Neutrophil (primary cell): ENCODE results near the gene USP16.

Experiments used
- H3K27ac ChIP-seq: fragments of 200-600 bp; sonication (generic); 2 replicates; pipeline ENCODE4 v1.5.1; 2016; ENCODE audit warnings: mild to moderate bottlenecking, moderate library complexity
- H3K27me3 ChIP-seq: fragments of 200-600 bp; sonication (generic); 2 replicates; pipeline ENCODE4 v1.6.0; 2016; ENCODE audit warnings: mild to moderate bottlenecking
- H3K36me3 ChIP-seq: fragments of 200-600 bp; sonication (generic); 2 replicates; pipeline ENCODE4 v1.5.1; 2017
- H3K4me1 ChIP-seq, 2 experiments: fragments of 200-600 bp in 1 of 2; sonication (generic) in 1 of 2; 1 replicate in 1 of 2; 2 replicates in 1 of 2; pipeline versions ENCODE4 v1.5.1 to v1.6.1; 2013 to 2016; ENCODE audit warnings: low read depth in 1 of 2, low read length in 1 of 2, mild to moderate bottlenecking in 1 of 2, moderate library complexity in 1 of 2; ENCODE audit not compliant: control insufficient read depth in 1 of 2, insufficient read depth in 1 of 2
- H3K4me3 ChIP-seq, 2 experiments: fragments of 200-600 bp in 1 of 2; sonication (generic) in 1 of 2; 1 replicate in 1 of 2; 2 replicates in 1 of 2; pipeline ENCODE4 v1.5.1; 2013 to 2016; ENCODE audit warnings: low read depth in 1 of 2, low read length in 1 of 2, mild to moderate bottlenecking in 1 of 2, moderate library complexity in 1 of 2
- H3K9me3 ChIP-seq: fragments of 200-600 bp; sonication (generic); 2 replicates; pipeline ENCODE4 v1.5.1; 2016
- TF ChIP-seq, protein P1 (sequence below): fragments of 200-600 bp; sonication (generic); IDR thresholded peaks from 2 replicates; pipeline ENCODE4 v1.5.1; 2016; ENCODE audit warnings: antibody characterized with exemption

USP16 gene

DNA sequence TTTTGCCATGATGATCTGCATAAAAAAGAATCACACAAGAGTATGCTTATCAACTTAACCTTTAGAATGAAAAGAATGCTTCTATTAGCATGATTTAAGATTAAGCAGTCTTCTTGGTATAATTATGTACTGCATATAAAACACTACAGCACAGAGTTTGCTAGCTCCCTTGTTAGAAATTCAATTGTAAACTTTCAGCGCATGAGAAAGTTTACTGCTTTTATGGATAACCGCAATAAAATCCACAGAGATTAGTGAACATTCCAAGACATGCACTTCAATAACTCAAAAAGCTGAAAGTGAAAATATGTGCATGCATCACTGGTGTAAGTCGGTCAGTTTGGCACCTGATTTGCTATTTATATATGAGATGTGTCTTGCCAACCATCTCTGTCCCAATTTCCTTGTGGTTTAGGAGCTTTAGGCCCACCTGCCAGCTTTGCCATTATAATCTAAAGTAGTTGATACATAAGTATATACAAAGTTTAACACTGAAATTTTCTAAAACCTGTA is 32.1 kb downstream of the USP16 start:
- peaks cover 90% of the 10 kb centered on the region for H3K36me3 ChIP-seq
- H3K4me3 ChIP-seq = no peak overlapping the region
- TF ChIP-seq, protein P1, sequence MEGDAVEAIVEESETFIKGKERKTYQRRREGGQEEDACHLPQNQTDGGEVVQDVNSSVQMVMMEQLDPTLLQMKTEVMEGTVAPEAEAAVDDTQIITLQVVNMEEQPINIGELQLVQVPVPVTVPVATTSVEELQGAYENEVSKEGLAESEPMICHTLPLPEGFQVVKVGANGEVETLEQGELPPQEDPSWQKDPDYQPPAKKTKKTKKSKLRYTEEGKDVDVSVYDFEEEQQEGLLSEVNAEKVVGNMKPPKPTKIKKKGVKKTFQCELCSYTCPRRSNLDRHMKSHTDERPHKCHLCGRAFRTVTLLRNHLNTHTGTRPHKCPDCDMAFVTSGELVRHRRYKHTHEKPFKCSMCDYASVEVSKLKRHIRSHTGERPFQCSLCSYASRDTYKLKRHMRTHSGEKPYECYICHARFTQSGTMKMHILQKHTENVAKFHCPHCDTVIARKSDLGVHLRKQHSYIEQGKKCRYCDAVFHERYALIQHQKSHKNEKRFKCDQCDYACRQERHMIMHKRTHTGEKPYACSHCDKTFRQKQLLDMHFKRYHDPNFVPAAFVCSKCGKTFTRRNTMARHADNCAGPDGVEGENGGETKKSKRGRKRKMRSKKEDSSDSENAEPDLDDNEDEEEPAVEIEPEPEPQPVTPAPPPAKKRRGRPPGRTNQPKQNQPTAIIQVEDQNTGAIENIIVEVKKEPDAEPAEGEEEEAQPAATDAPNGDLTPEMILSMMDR = no peak
- H3K27me3 ChIP-seq = no peaks in the 10 kb centered on the region
- H3K9me3 ChIP-seq = no peaks in the 10 kb centered on the region
- no peak overlapping the region for H3K27ac ChIP-seq
- no peaks in the 10 kb centered on the region for H3K4me1 ChIP-seq

DNA sequence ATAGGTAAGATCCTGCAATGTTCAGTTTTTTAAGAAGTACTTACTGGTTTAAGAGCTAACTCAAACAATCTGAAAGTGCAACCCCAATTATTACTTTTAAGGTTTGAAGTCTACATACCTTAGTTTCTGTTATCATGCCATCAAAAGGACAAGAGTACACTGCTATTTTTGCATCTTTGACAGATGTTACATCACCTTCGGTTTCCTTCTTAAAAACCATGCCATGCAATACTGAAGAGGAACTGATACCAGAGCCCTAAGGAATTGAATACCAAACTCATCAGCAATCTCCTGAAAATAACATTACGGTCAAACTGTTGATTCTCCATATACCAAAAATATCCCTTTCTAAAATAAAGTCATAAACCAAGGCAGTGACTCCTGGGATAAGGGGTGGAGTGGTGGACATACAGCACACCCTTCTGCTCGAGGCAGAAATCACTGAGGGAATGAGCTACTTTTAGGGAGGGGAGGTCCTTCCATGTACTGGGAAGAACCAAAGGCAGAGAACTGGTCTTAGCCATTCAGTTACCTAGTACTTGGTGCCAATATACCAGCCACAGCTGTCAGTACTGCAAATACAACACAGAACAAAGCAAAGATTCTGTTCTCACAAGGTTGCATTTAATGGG is 40.5 kb downstream of the USP16 start:
- Histone ChIP-seq H3K9me3 (no peaks in the 10 kb centered on the region), H3K4me3 (no peak overlapping the region), H3K4me1 (peaks cover 6 to 10% of the 10 kb centered on the region in 2 experiments), H3K27ac (peak overlapping the region; percentile 47), H3K27me3 (no peaks in the 10 kb centered on the region), H3K36me3 (peaks cover 74% of the 10 kb centered on the region)
- TF ChIP-seq, protein P1 = no peak

DNA sequence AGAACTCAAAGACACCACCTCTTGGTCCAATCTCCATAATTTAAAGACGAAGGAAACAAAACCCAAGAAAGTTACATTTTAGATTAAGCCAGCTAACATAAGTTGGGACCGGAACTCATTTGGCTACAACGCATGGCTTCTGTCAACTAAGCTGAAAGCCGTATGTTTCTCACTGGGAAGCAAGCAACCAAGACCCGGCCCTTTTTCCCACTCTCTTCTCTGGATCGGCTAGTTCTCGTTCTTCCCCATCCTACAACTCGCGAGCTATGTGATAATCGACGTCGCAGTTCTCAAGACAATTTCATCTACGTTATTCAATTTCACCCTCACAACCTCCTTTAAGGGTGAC is 48.4 kb downstream of the USP16 start:
- Histone ChIP-seq H3K4me3 (peak overlapping the region; percentile 76 to 80), H3K27ac (peak overlapping the region; percentile 80), H3K4me1 (peaks cover 18 to 30% of the 10 kb centered on the region in 2 experiments), H3K27me3 (no peaks in the 10 kb centered on the region), H3K36me3 (peaks cover 8% of the 10 kb centered on the region), H3K9me3 (no peaks in the 10 kb centered on the region)
- TF ChIP-seq, protein P1 = no peak

DNA sequence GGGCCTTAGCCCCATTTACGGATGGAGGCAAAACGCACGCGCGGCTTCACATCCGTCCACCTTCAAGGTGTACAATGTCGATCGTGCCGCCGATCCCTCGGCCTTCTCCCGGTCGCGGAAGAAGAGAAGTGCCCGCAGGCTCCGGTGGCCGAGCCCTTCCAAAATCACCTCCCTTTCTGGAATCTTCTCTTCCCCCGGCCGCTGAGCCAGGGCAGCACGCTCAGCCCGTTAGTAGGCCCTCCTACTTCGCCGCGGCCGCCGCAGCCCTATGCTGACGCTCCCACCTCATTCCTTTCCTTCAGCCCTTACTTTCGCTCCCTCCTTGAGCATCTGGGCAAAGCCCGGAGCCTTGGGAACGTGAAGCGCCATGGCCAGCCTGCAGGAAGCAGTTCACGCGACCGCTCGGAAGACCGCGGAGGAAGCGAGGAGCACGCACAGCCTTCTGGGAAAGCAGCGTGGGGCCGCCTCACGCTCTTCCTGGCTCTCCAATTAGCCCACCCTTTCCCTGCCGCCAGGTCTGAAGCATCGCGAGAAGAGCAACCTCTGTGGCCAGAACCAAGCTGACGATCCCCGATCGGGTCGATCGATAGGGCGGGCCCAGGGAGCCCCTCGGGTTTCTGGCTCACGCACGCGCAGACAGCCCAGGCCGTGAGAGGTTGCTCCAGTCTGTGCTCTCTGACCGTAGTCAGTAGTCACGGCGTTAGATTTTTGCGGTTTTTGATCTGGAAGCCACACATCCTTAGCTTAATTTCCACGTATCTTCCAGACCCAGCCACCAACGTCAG is 48.9 kb downstream of the USP16 start, which contains the start of gene CCT8:
CCT8 (minus strand) TSS at position 427 of the 785 bp plus-strand sequence; CDS start at position 369, 58 bp downstream.
- peaks cover 7% of the 10 kb centered on the region for H3K36me3 ChIP-seq
- H3K4me1 ChIP-seq = peaks cover 20 to 35% of the 10 kb centered on the region in 2 experiments
- peak within 1 kb of the TSS; percentile 76 to 80 for H3K4me3 ChIP-seq
- H3K9me3 ChIP-seq = no peaks in the 10 kb centered on the region
- TF ChIP-seq, protein P1 = peak; percentile 35
- peak within 1 kb of the TSS; percentile 80 for H3K27ac ChIP-seq
- no peaks in the 10 kb centered on the region for H3K27me3 ChIP-seq

DNA sequence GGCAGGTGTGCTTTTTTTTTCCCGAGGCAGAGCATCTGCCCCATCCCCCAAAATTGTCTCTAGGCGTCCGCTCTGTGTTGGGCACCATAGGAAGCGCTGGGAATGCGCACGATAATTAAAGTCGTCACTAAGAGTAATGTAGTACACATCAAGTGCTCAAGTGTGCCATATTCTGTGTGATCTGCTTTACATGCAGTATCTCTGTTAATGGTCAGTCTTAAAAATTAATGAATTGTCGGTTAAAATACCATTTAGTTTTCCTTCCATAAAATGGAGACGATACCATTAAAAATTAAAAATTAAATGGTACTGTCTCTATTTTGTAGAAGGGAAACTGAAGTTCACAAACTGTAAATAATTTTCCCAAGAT is 49.5 kb downstream of the USP16 start:
- Histone ChIP-seq H3K9me3 (no peaks in the 10 kb centered on the region), H3K27ac (peak overlapping the region; percentile 80), H3K36me3 (peaks cover 1% of the 10 kb centered on the region), H3K27me3 (no peaks in the 10 kb centered on the region), H3K4me1 (peaks cover 26 to 41% of the 10 kb centered on the region in 2 experiments), H3K4me3 (peak overlapping the region; percentile 76 to 80)
- TF ChIP-seq, protein P1 = no peak
